Adrenal gland (tissue), 5 donors: Measurements from ENCODE around the gene GPS1.

Source experiments
- CTCF ChIP-seq, 6 experiments: fragments of 450-650 bp in 4 of 6; fragments of 200-600 bp in 2 of 6; sonication (generic) in 1 of 6; IDR thresholded peaks; 1 replicate in 5 of 6; 2 replicates in 1 of 6; pipeline versions ENCODE4 v1.5.1 to v1.8.0; 2016 to 2021; ENCODE audit warnings: antibody characterized with exemption in 6 of 6, mild to moderate bottlenecking in 2 of 6, moderate library complexity in 1 of 6
- POLR2A ChIP-seq, 2 donors: fragments of 450-650 bp; IDR thresholded peaks; one replicate each; pipeline ENCODE4 v1.6.1; 2017; ENCODE audit warnings: antibody characterized with exemption in 2 of 2, mild to moderate bottlenecking in 2 of 2, moderate library complexity in 1 of 2
- donor health status: DM: no; HTN: no; CAD: no.

- TF ChIP-seq POLR2A (IDR thresholded peaks at IDR 0.05), result no peak
- TF ChIP-seq CTCF (IDR thresholded peaks at IDR 0.05), result no peak
These were observed 26.7 kb downstream of the GPS1 start for GRCh38 chr17:82078433-82078832.
